CD4-positive, alpha-beta T cell treated with Interleukin-15 for 4 hours (primary cell): ENCODE results near the gene FUT3.
A peak's percentile ranks its signal among the peaks of the same experiment; 100 is the strongest.
"Not testable (repeated sequence)": the region's sequence is repeated elsewhere in the genome, so short reads cannot be mapped to it uniquely, and the experiment has no call there.

ENCODE experiments used
- DNase-seq: peaks from one replicate; pipeline ENCODE4 v3.0.0-alpha.2; 2020; ENCODE audit warnings: low spot score

FUT3 gene

GRCh38 chr19:5847846-5848245 lies 3.4 kb downstream of the FUT3 start:
- DNase-seq = not testable (repeated sequence)

DNA sequence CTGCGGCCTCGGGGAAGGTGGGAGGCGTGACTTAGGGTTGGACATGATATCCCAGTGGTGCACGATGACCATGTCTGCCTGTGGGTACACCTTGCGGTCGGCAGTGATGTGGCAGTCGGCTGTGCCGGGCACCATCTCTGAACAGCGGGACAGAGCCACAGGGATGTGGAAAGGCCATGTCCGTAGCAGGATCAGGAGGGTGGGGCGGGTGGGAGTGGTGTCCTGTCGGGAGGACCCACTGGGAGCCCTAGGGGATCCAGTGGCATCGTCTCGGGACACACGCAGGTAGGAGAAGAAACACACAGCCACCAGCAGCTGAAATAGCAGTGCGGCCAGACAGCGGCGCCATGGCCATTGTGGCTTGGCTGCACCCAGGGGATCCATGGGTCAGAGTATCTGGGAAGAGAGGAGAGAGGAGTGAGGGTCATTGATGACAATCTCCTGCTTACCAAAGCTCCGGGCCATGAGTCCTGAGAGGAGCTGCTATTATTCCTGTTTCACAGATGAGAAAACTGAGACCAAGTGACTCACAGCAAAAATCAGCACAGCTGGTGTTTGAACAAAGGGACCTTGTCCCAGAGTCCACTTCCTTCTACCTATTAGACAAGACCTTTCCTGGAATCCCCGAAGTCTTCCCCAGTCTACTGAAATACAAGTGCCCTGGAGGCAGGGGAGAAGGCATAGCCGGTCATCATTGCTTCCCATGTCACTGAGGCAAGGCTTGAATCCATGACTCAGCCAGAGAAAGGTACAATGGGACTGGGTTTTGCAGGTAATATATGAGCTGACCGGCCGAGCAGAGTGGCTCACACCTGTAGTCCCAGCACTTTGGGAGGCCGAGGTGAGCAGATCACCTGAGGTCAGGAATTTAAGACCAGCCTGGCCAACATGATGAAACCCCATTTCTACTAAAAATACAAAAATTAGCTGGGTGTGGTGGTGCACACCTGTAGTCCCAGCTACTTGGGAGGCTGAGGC lies 6.5 kb downstream of the FUT3 start:
- no peak for DNase-seq

- DNase-seq = no peak
Observed at GRCh38 chr19:5843295-5843927, 7.8 kb downstream of the FUT3 start.

GRCh38 chr19:5841735-5842111 lies 9.5 kb downstream of the FUT3 start:
- DNase-seq = not testable (repeated sequence)

DNA sequence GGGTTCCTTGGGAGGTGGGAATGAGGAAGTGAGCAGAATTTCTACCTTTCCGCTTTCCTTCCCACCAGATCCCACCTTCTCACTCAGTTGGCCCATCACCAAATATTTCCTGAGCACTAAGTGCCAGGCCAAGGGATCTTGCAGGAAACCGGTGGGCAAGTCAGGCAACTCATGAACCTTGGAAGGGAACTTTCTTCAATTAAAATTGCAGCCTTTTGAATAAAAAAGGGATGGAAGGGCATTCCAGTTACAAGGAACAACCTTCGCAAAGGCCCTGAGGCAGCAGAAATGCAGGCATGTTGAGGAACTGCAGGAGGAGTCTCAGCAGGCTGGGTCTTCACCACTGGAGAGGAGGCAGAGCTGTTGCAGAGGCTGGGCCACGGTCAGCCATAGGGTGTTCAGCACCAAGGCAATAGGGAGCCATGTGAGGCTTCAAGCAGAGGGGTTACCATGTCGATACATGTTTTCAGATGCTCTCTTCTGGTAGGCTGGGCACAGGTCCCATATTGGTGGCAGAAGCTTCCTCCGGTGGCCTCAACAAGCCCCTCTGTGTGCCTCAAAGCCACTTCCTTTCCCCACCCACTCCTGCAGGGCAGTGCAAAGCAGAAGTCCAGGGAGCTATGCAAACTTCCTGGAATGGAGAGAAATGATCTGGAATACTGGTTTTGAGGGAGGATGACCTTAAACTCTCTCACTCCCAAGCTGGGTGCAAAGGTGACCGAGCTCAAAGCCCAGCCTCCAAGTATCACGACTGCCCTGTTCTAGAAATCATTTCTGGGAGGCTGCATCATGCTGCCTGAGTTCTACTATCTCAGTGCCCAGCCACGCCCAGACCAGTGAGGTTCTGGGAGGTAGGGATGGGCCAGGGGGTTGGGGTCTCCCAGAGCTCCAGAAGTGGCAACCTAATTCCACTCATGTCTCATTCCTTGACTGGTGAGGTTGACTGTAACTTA lies 11.9 kb downstream of the FUT3 start, which contains the start of gene FUT6:
Gene FUT6, minus strand, starts transcription at position 638 of the 953 bp plus-strand sequence. CDS start 7,135 bp downstream, outside the sequence.
- no peak for DNase-seq

- no peak for DNase-seq
Observed at GRCh38 chr19:5838353-5839064, 12.7 kb downstream of the FUT3 start.

- no peak for DNase-seq
Observed at GRCh38 chr19:5837761-5838352, 13.4 kb downstream of the FUT3 start.

DNA sequence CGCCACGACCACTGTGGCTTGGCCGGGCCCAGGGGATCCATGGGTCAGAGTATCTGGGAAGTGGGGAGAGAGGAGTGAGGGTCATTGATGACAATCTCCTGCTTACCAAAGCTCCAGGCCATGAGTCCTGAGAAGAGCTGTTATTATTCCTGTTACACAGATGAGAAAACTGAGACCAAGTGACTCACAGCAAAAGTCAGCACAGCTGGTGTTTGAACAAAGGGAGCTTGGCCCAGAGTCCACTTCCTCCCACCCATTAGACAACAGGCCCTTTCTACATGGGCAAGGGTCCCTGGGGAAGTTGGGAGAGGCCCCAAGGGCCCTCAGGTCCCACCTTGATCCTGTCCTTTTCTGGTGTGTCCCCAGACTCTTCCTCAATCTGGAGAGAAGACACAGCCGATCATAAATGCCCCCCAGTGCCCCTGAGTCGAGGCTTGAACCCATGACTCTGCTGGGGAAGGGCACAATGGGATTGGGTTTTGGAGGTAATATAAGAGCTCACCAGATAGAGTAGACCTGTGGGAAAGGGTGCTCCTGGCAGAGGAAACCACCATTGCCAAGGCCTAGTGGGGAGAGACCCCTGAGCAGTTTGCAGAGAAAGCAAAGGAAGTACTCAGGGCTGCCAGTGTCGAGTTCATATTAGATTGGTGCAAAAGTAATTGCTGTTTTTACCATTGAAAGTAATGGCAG lies 18.6 kb downstream of the FUT3 start:
- DNase-seq = no peak

DNA sequence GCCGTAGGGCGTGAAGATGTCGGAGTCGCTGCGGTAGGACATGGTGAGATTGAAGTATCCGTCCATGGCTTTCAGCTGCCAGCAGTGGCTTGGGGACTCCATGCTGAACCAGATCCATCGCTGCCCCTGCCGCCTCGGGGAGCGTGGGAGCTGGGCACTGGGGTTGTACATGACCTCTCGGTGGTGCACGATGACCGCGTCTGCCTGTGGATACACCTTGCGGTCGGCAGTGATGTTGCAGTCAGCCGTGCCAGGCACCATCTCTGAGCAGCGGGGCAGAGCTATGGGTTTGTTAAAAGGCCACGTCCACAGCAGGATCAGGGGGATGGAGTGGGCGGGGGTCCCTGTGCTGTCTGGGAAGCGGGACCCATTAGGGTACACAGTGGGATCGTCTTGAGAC lies 19.2 kb downstream of the FUT3 start:
- DNase-seq = no peak

DNA sequence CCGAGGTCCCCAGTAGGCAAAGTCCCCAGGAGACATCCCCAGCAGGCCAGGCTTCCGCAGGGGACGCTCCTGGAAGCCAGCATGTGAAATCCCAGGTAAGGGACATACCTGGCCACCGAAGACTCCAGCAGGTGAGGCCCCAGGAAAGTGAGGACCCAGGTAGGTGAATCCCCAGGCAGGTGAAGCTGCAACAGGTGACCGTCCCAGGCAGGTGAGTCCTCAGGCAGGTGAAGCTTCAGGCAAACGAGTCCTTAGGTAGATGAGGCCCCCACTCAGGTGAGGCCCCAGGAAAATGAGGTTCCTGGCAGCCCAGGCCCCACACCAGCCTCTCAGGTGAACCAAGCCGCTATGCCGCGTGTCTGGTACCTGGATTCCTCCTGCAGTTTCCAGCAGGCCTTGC lies 20.1 kb downstream of the FUT3 start:
- no peak for DNase-seq

DNA sequence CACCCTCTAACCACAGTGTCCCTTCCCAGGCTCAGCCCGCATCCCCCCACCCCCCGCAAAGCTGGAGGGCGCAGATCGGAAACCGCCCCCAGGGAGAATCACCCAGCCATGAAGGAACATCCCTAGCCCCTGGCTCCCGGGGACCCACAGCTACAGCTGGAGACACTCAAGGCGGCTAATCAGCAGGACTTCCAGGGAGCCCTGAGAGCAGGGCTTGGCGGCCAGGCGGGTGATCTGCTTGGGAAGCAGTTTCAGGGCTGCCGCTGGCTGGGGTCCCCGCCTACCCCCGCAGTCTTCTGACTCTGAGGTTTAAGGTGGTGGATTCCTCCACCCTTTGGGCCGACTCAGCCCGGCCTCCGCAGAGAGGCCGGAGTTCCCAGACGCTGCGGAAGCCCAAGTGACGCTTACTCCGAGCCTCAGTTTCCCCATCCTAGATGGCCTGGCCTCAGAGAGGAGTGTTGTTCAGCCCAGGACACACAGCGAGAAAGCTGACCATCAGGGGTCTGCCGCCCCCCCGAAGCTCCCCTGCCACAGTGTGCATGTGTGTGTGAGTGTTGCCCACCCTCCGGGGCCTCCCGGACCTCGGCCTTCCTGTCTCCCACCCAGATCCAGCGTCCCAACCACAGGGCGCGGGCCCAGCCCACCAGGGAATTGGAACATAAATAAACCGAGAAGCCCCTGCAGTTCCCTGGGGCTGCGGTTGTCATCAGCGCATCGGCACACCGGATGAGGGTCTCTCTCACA lies 21.5 kb downstream of the FUT3 start:
- DNase-seq = no peak

DNA sequence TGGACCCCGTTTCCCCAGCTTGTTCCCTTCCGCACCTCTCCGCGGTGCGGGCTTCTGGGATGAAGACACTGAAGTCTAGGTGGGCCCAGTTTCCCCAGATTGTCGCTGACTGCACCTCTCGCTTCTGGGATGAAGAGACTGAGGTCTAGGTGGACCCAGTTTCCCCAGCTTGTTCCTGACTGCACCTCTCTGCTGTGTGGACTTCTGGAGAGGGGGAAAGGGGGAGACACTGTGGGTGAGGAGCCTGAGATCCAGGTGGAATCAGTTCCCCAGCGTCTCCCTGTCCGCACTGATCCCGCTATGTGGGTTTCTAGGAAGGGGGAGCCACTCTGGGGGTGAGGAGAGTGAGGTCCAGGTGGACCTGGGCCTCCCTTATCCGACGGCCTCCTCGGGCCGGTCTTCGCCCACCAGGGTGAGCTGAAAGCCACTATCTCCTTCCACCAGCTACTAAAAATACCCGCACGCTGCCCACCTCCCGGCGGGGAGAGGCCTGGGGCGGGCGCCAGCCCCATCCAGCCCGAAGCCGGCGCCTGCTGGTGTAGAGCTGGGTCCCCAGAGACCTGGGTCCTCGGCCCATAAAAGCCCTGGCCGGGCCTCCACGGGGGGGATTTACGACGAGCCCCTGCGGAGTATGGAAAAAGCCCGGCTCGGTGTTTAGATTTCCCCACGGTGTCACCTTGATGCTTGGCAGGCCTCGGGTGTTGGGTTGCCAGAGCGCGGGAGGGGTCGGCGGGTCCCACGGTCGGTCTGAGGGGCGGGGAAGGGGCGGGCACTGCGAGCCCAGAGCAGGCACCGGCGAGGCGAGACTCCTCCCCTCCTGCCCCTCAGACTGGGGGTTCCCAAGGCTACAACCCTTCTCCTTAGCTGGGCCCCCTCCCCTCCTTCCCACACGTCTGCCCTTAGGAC lies 22.3 kb downstream of the FUT3 start:
- no peak for DNase-seq

GRCh38 chr19:5827891-5828660 lies 23.2 kb downstream of the FUT3 start:
- DNase-seq = peak; percentile 93

GRCh38 chr19:5827342-5827890 lies 23.8 kb downstream of the FUT3 start:
- DNase-seq = no peak

- DNase-seq = no peak
Observed at GRCh38 chr19:5826531-5827341, 24.5 kb downstream of the FUT3 start.

GRCh38 chr19:5825178-5825577 lies 26.1 kb downstream of the FUT3 start:
- DNase-seq = no peak

DNA sequence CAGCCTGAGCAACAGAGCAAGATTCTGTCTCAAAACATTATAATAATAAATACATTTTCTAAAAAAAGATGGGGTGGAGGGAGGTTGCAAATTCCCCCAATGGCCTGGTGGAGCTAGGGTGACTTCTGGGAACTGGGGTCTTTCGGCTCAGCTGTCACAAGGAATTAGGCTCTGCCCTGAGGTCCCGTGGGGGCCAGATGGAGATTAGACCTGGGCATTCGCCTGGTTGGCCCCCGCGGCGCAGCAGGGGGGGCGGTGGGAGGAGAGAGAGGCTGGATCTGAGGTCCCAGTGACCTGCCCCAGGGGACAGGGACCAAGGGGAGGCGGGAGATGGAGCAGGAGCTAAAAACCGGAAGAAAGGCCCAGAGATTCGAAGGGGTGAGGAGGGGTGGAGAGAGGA lies 26.5 kb downstream of the FUT3 start:
- DNase-seq = no peak
